ENCODE results near the gene SQSTM1.
"Not testable (repeated sequence)": the region's sequence is repeated elsewhere in the genome, so short reads cannot be mapped to it uniquely, and the experiment has no call there.

Gene SQSTM1

DNA sequence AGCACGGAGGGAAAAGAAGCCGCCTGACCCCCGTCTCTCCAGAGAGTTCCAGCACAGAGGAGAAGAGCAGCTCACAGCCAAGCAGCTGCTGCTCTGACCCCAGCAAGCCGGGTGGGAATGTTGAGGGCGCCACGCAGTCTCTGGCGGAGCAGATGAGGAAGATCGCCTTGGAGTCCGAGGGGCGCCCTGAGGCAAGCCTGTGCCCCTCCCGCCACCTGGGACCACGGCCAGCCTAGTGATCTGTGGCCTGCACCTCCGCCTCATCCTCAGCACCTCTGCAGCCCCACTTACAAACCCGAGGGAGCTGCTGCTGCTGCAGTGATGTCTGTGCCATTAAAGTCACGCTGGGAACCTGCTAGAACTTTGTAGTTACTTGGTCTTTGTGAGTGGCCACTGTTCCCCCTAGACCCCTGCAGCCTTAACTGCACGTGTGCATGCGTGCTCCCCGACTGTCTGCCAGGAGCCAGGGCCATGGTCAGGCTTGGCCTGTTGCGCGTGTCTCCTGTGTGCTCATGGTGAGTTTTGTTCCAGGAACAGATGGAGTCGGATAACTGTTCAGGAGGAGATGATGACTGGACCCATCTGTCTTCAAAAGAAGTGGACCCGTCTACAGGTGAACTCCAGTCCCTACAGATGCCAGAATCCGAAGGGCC lies 12.5 kb downstream of the SQSTM1 start:
- Histone ChIP-seq H3K4me2 (ENCODE audit: low read length, poor library complexity, severe bottlenecking) (no peak overlapping the region), H3K14ac (ENCODE audit: low read length in 2 of 2) (no peak overlapping the region), H3K9me3 (ENCODE audit: control insufficient read depth, low read length) (no peaks in the 10 kb centered on the region), H4K91ac (ENCODE audit: low read length) (no peak overlapping the region), H3K4me3 (ENCODE audit: insufficient read depth in 1 of 2, low read depth in 1 of 2, low read length in 2 of 2) (peak overlapping the region in 1 of 2 experiments; percentile 10), H2BK12ac (ENCODE audit: low read length in 2 of 2) (no peak overlapping the region), H4K8ac (ENCODE audit: low read length) (no peak overlapping the region), H3K18ac (ENCODE audit: low read depth in 1 of 2, low read length in 2 of 2) (no peak overlapping the region), H3K9ac (ENCODE audit: low read length) (peak overlapping the region; percentile 48), H2BK5ac (ENCODE audit: low read depth, low read length, poor library complexity, severe bottlenecking) (no peak overlapping the region), H2AK5ac (ENCODE audit: low read length, severe bottlenecking) (no peak overlapping the region), H3K23ac (ENCODE audit: low read length in 2 of 2) (no peak overlapping the region), H3K4ac (ENCODE audit: low read depth in 1 of 2, low read length in 2 of 2) (no peak overlapping the region), H2BK120ac (ENCODE audit: low read depth, low read length) (no peak overlapping the region), H3K36me3 (ENCODE audit: control insufficient read depth in 1 of 2, insufficient read depth in 2 of 2, low read depth in 1 of 2, low read length in 2 of 2) (peaks cover 74 to 89% of the 10 kb centered on the region in 2 experiments), H2BK15ac (ENCODE audit: low read depth, poor library complexity, severe bottlenecking) (no peak overlapping the region), H3K27me3 (ENCODE audit: control insufficient read depth in 1 of 2, insufficient read depth in 1 of 2, low read length in 2 of 2) (no peaks in the 10 kb centered on the region), H3K4me1 (ENCODE audit: control insufficient read depth, insufficient read depth, low read depth, low read length) (peaks cover 32% of the 10 kb centered on the region), H2AFZ (ENCODE audit: low read depth, low read length) (no peak overlapping the region), H3K27ac (ENCODE audit: low read length, poor library complexity, severe bottlenecking) (peak overlapping the region; percentile 44), H3K79me1 (replicated peaks; ENCODE audit: low read length, poor library complexity, severe bottlenecking) (peaks cover 18% of the 10 kb centered on the region)
- WGBS: 95% methylated on average over 23 of the region's 23 CpGs
- no peak for DNase-seq

DNA sequence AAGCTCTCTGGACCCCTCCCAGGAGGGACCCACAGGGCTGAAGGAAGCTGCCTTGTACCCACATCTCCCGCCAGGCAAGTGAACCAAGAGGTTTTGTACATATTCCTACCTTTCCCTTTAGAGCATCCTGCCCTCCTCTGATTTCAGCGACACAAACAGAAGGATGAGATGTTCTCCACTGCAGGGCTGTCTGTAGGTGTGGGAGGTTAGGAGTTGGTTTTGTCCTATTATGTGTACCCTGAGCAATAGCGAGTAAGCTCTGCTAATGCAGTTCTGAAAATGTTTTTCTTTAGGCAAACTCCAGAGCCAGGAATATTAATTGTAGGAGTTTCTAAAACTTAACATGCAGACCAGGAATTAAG lies 13.0 kb downstream of the SQSTM1 start:
- WGBS: 97% methylated on average over 3 of the region's 3 CpGs
- no peak overlapping the region for H4K8ac ChIP-seq (ENCODE audit: low read length)
- no peak overlapping the region for H2AK5ac ChIP-seq (ENCODE audit: low read length, severe bottlenecking)
- no peak for DNase-seq
- no peak overlapping the region for H2BK15ac ChIP-seq (ENCODE audit: low read depth, poor library complexity, severe bottlenecking)
- H3K4me3 ChIP-seq (ENCODE audit: insufficient read depth in 1 of 2, low read depth in 1 of 2, low read length in 2 of 2): no peak overlapping the region
- H3K79me1 ChIP-seq (replicated peaks; ENCODE audit: low read length, poor library complexity, severe bottlenecking): peaks cover 18% of the 10 kb centered on the region
- no peaks in the 10 kb centered on the region for H3K27me3 ChIP-seq (ENCODE audit: control insufficient read depth in 1 of 2, insufficient read depth in 1 of 2, low read length in 2 of 2)
- H3K9me3 ChIP-seq (ENCODE audit: control insufficient read depth, low read length): no peaks in the 10 kb centered on the region
- H3K4ac ChIP-seq (ENCODE audit: low read depth in 1 of 2, low read length in 2 of 2): no peak overlapping the region
- H3K23ac ChIP-seq (ENCODE audit: low read length in 2 of 2): no peak overlapping the region
- H2BK12ac ChIP-seq (ENCODE audit: low read length in 2 of 2): no peak overlapping the region
- H3K14ac ChIP-seq (ENCODE audit: low read length in 2 of 2): no peak overlapping the region
- H3K9ac ChIP-seq (ENCODE audit: low read length): peak overlapping the region; percentile 48
- H3K4me2 ChIP-seq (ENCODE audit: low read length, poor library complexity, severe bottlenecking): no peak overlapping the region
- peaks cover 79 to 89% of the 10 kb centered on the region in 2 experiments for H3K36me3 ChIP-seq (ENCODE audit: control insufficient read depth in 1 of 2, insufficient read depth in 2 of 2, low read depth in 1 of 2, low read length in 2 of 2)
- peaks cover 32% of the 10 kb centered on the region for H3K4me1 ChIP-seq (ENCODE audit: control insufficient read depth, insufficient read depth, low read depth, low read length)
- H3K27ac ChIP-seq (ENCODE audit: low read length, poor library complexity, severe bottlenecking): no peak overlapping the region
- H4K91ac ChIP-seq (ENCODE audit: low read length): no peak overlapping the region
- no peak overlapping the region for H2BK5ac ChIP-seq (ENCODE audit: low read depth, low read length, poor library complexity, severe bottlenecking)
- H2AFZ ChIP-seq (ENCODE audit: low read depth, low read length): no peak overlapping the region
- H2BK120ac ChIP-seq (ENCODE audit: low read depth, low read length): no peak overlapping the region
- H3K18ac ChIP-seq (ENCODE audit: low read depth in 1 of 2, low read length in 2 of 2): no peak overlapping the region

GRCh38 chr5:179834120-179834519 lies 13.4 kb downstream of the SQSTM1 start:
- Histone ChIP-seq H3K23ac (ENCODE audit: low read length in 2 of 2) (no peak overlapping the region), H3K27me3 (ENCODE audit: control insufficient read depth in 1 of 2, insufficient read depth in 1 of 2, low read length in 2 of 2) (no peaks in the 10 kb centered on the region), H3K4ac (ENCODE audit: low read depth in 1 of 2, low read length in 2 of 2) (no peak overlapping the region), H3K9me3 (ENCODE audit: control insufficient read depth, low read length) (no peaks in the 10 kb centered on the region), H3K4me2 (ENCODE audit: low read length, poor library complexity, severe bottlenecking) (no peak overlapping the region), H2BK15ac (ENCODE audit: low read depth, poor library complexity, severe bottlenecking) (no peak overlapping the region), H2BK12ac (ENCODE audit: low read length in 2 of 2) (peak overlapping the region in 1 of 2 experiments; percentile 45), H3K27ac (ENCODE audit: low read length, poor library complexity, severe bottlenecking) (no peak overlapping the region), H3K9ac (ENCODE audit: low read length) (no peak overlapping the region), H2BK5ac (ENCODE audit: low read depth, low read length, poor library complexity, severe bottlenecking) (no peak overlapping the region), H4K91ac (ENCODE audit: low read length) (no peak overlapping the region), H3K36me3 (ENCODE audit: control insufficient read depth in 1 of 2, insufficient read depth in 2 of 2, low read depth in 1 of 2, low read length in 2 of 2) (peaks cover 78 to 85% of the 10 kb centered on the region in 2 experiments), H3K14ac (ENCODE audit: low read length in 2 of 2) (no peak overlapping the region), H2AK5ac (ENCODE audit: low read length, severe bottlenecking) (no peak overlapping the region), H3K18ac (ENCODE audit: low read depth in 1 of 2, low read length in 2 of 2) (no peak overlapping the region), H3K4me3 (ENCODE audit: insufficient read depth in 1 of 2, low read depth in 1 of 2, low read length in 2 of 2) (no peak overlapping the region), H3K4me1 (ENCODE audit: control insufficient read depth, insufficient read depth, low read depth, low read length) (peaks cover 30% of the 10 kb centered on the region), H4K8ac (ENCODE audit: low read length) (no peak overlapping the region), H2BK120ac (ENCODE audit: low read depth, low read length) (no peak overlapping the region), H2AFZ (ENCODE audit: low read depth, low read length) (no peak overlapping the region), H3K79me1 (replicated peaks; ENCODE audit: low read length, poor library complexity, severe bottlenecking) (peaks cover 13% of the 10 kb centered on the region)
- DNase-seq: no peak
- WGBS: 100% methylated on average over 2 of the region's 8 CpGs

- Histone ChIP-seq H3K36me3 (ENCODE audit: control insufficient read depth in 1 of 2, insufficient read depth in 2 of 2, low read depth in 1 of 2, low read length in 2 of 2) (peaks cover 79 to 82% of the 10 kb centered on the region in 2 experiments), H3K4me1 (ENCODE audit: control insufficient read depth, insufficient read depth, low read depth, low read length) (peaks cover 30% of the 10 kb centered on the region), H3K79me1 (replicated peaks; ENCODE audit: low read length, poor library complexity, severe bottlenecking) (peaks cover 11% of the 10 kb centered on the region)
- not testable (repeated sequence) for H2BK15ac ChIP-seq (ENCODE audit: low read depth, poor library complexity, severe bottlenecking); H2BK120ac ChIP-seq (ENCODE audit: low read depth, low read length); H3K27ac ChIP-seq (ENCODE audit: low read length, poor library complexity, severe bottlenecking); H3K9ac ChIP-seq (ENCODE audit: low read length); H3K18ac ChIP-seq (ENCODE audit: low read depth in 1 of 2, low read length in 2 of 2); H2AFZ ChIP-seq (ENCODE audit: low read depth, low read length); H2AK5ac ChIP-seq (ENCODE audit: low read length, severe bottlenecking); H3K14ac ChIP-seq (ENCODE audit: low read length in 2 of 2); H4K8ac ChIP-seq (ENCODE audit: low read length); H3K9me3 ChIP-seq (ENCODE audit: control insufficient read depth, low read length); H2BK5ac ChIP-seq (ENCODE audit: low read depth, low read length, poor library complexity, severe bottlenecking); H2BK12ac ChIP-seq (ENCODE audit: low read length in 2 of 2); H3K4me2 ChIP-seq (ENCODE audit: low read length, poor library complexity, severe bottlenecking); H3K4me3 ChIP-seq (ENCODE audit: insufficient read depth in 1 of 2, low read depth in 1 of 2, low read length in 2 of 2); H3K23ac ChIP-seq (ENCODE audit: low read length in 2 of 2); H3K4ac ChIP-seq (ENCODE audit: low read depth in 1 of 2, low read length in 2 of 2); DNase-seq; H4K91ac ChIP-seq (ENCODE audit: low read length); H3K27me3 ChIP-seq (ENCODE audit: control insufficient read depth in 1 of 2, insufficient read depth in 1 of 2, low read length in 2 of 2)
- WGBS: 96% methylated on average over 13 of the region's 28 CpGs
These were observed 14.2 kb downstream of the SQSTM1 start for GRCh38 chr5:179834871-179835270.
